Endothelial cell of hepatic sinusoid (primary cell): Measurements from ENCODE around the gene RPL41.
"Not testable (repeated sequence)": the region's sequence is repeated elsewhere in the genome, so short reads cannot be mapped to it uniquely, and the experiment has no call there.

Experiments used
- in situ Hi-C: cut with HindIII; loops from 2 replicates; pipeline ENCODE4 v1.10.0; 2017; ENCODE audit warnings: low sequenced_read_pairs

The RPL41 gene

GRCh38 chr12:56152756-56153677 lies 36.6 kb downstream of the RPL41 start:
- in situ Hi-C loops: no loop called here

- in situ Hi-C loops: no loop called here
These were observed 37.2 kb downstream of the RPL41 start for GRCh38 chr12:56153678-56154065.

- in situ Hi-C loops: no loop called here
These were observed 37.9 kb downstream of the RPL41 start for GRCh38 chr12:56154246-56154771.

GRCh38 chr12:56154818-56155217 lies 38.4 kb downstream of the RPL41 start:
- in situ Hi-C loops: no loop called here

GRCh38 chr12:56155256-56155845 lies 38.9 kb downstream of the RPL41 start:
- in situ Hi-C loops: no loop called here

GRCh38 chr12:56156464-56157200 lies 40.2 kb downstream of the RPL41 start:
- in situ Hi-C loops: not testable (repeated sequence)

- in situ Hi-C loops: no loop called here
These were observed 41.0 kb downstream of the RPL41 start for GRCh38 chr12:56157201-56158028.

GRCh38 chr12:56158029-56158925 lies 41.8 kb downstream of the RPL41 start, which contains the start of gene MYL6:
TSS of gene MYL6 (plus strand) at chr12:56158359. CDS start at chr12:56158402, 43 bp downstream.
- in situ Hi-C loops: no loop called here

GRCh38 chr12:56158926-56159461 lies 42.6 kb downstream of the RPL41 start:
- in situ Hi-C loops: no loop called here

GRCh38 chr12:56159482-56160192 lies 43.2 kb downstream of the RPL41 start:
- in situ Hi-C loops: no loop called here

GRCh38 chr12:56160193-56160763 lies 43.8 kb downstream of the RPL41 start:
- in situ Hi-C loops: no loop called here

GRCh38 chr12:56160894-56161689 lies 44.7 kb downstream of the RPL41 start:
- in situ Hi-C loops: no loop called here

- in situ Hi-C loops: no loop called here
These were observed 45.4 kb downstream of the RPL41 start for GRCh38 chr12:56161690-56162351.

GRCh38 chr12:56162468-56163290 lies 46.2 kb downstream of the RPL41 start:
- in situ Hi-C loops: no loop called here

GRCh38 chr12:56163533-56164344 lies 47.3 kb downstream of the RPL41 start:
- in situ Hi-C loops: no loop called here
